ENCODE results near the gene COL6A3. TPM values are rescaled to one million over a fixed set of nuclear protein-coding genes. Genes with fewer than 3 reads are reported as not detected.

The COL6A3 gene
- total RNA-seq, 1 donor from 2014 or later = 0.41 TPM

DNA sequence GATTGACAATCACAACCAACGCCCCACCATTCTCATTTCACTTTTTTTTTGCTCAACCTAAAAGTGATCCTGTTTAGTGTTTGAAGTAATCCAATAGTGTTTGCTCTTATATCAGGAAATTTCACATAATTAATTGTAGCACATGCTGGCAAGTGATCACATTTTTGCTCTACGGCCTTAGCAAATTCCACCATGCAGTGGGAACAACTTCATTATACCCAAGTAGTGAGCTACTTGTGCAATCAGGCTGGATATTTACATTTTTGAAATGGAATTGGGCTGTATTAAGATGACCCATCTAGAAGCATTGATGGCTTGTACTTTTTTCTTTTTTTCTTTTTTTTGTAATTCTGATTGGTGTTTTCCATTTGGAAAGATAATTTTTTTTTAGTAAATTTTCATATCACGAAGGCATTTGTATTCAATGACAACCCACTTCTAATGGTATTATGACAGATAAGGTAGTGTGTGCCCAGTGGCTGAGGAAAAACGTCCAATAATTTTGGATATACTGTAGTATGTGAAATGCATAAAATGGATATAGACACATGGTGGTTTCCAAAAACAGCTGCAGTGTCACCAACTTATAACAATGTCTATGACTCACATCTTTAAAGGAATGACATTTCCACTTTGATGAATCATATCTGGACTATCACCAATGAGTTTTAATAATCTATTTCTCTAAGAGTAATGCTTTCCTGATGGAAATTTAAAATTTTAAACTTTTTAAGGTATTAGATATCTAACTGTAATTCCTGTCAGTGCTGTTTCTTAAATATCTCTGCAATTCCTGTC, 130.6 kb downstream of the COL6A3 start:
- Mint-ChIP-seq H3K9me3 (peaks cover 7% of the 10 kb centered on the region), H3K4me3 (no peak overlapping the region), H3K27ac (no peak overlapping the region), H3K27me3 (ENCODE audit: insufficient read depth, low read depth) (peaks cover 5% of the 10 kb centered on the region), H3K36me3 (no peaks in the 10 kb centered on the region), H3K4me1 (peaks cover 14% of the 10 kb centered on the region)
- no peaks in the 10 kb centered on the region for H3K9me3 ChIP-seq (ENCODE audit: low read depth)
- no peak overlapping the region for H3K9ac ChIP-seq
- H3K4me1 ChIP-seq = no peaks in the 10 kb centered on the region
- no peak overlapping the region for H3K4me2 ChIP-seq
- no peaks in the 10 kb centered on the region for H4K20me1 ChIP-seq (ENCODE audit: low read depth)
- no peak for DNase-seq (ENCODE audit: low spot score)
- H3K27ac ChIP-seq = no peak overlapping the region
- no peaks in the 10 kb centered on the region for H3F3A ChIP-seq (ENCODE audit: low read depth)
- no peak overlapping the region for H2AFZ ChIP-seq (replicated peaks)
- TF ChIP-seq EZH2 (IDR thresholded peaks at IDR 0.05) (no peak), EZH2phosphoT487 (IDR thresholded peaks at IDR 0.05) (no peak)
- TF ChIP-seq, protein P1, sequence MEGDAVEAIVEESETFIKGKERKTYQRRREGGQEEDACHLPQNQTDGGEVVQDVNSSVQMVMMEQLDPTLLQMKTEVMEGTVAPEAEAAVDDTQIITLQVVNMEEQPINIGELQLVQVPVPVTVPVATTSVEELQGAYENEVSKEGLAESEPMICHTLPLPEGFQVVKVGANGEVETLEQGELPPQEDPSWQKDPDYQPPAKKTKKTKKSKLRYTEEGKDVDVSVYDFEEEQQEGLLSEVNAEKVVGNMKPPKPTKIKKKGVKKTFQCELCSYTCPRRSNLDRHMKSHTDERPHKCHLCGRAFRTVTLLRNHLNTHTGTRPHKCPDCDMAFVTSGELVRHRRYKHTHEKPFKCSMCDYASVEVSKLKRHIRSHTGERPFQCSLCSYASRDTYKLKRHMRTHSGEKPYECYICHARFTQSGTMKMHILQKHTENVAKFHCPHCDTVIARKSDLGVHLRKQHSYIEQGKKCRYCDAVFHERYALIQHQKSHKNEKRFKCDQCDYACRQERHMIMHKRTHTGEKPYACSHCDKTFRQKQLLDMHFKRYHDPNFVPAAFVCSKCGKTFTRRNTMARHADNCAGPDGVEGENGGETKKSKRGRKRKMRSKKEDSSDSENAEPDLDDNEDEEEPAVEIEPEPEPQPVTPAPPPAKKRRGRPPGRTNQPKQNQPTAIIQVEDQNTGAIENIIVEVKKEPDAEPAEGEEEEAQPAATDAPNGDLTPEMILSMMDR (IDR thresholded peaks at IDR 0.05) = no peak
- no peaks in the 10 kb centered on the region for H3K79me2 ChIP-seq (ENCODE audit: low read depth)
- no peaks in the 10 kb centered on the region for H3K36me3 ChIP-seq
- H3K27me3 ChIP-seq = no peaks in the 10 kb centered on the region
- H3K4me3 ChIP-seq = no peak overlapping the region

DNA sequence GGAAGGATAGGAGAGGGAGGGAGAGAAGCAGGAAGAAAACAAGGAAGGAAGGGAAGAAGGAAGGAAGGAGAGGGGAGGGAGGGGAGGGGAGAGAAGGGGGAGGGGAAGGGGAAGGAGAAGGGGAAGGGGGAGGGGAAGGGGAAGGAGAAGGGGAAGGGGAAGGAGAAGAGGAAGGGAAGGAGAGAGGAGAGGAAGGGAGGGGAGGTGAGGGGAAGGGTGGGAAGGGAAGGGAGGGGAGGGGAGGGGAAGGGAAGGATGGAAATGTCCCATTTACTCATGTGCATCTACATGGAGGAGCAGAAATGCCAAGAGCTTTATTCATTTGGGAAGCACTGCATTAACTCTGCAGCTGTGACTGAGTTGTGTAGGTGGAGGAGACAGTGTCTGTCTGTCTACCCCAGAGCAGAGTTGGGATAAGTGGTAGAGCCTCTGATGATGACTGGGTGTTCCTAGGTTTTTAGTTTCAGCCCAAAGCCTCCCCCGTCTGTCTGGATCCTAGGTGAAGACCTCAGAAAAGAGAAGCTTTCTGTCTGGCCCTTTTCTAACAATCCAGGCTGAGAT, 131.3 kb downstream of the COL6A3 start:
- no peaks in the 10 kb centered on the region for H3K27me3 ChIP-seq
- peaks cover 7% of the 10 kb centered on the region for H3K9me3 Mint-ChIP-seq
- H3K27ac Mint-ChIP-seq = no peak overlapping the region

DNA sequence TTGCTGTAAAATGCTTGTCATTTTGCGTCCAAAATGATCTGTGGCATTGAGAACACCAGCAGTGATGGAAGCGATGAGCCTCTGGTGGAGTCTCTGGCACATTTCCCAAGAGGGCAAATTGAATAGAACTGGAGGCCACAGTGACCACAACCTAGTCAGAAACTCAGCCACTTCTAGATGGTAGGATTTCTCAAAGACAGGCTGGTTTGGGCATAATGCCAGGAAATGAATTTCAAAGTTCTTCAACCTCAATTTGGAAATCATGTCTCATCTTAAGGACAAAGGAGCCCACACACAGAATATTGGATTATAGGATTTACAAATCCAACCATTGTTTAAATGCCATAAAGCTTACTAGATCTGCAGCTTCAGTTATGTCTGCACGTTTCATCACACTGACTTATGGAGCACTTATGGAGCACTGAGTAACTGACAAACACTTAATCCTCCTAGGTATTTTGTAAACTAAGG, 132.1 kb downstream of the COL6A3 start:
- no peaks in the 10 kb centered on the region for H3K79me2 ChIP-seq (ENCODE audit: low read depth)
- H3F3A ChIP-seq (ENCODE audit: low read depth) = no peaks in the 10 kb centered on the region
- H3K9ac ChIP-seq = no peak overlapping the region
- Mint-ChIP-seq H3K4me1 (peaks cover 14% of the 10 kb centered on the region), H3K36me3 (no peaks in the 10 kb centered on the region), H3K4me3 (no peak overlapping the region), H3K27ac (no peak overlapping the region), H3K27me3 (ENCODE audit: insufficient read depth, low read depth) (peaks cover 5% of the 10 kb centered on the region), H3K9me3 (peaks cover 7% of the 10 kb centered on the region)
- no peaks in the 10 kb centered on the region for H3K9me3 ChIP-seq (ENCODE audit: low read depth)
- H2AFZ ChIP-seq (replicated peaks) = no peak overlapping the region
- no peak overlapping the region for H3K27ac ChIP-seq
- no peak for TF ChIP-seq EZH2 (IDR thresholded peaks at IDR 0.05)
- TF ChIP-seq, protein P1 (IDR thresholded peaks at IDR 0.05) = no peak
- no peak for TF ChIP-seq EZH2phosphoT487 (IDR thresholded peaks at IDR 0.05)
- H3K4me1 ChIP-seq = no peaks in the 10 kb centered on the region
- no peaks in the 10 kb centered on the region for H4K20me1 ChIP-seq (ENCODE audit: low read depth)
- H3K36me3 ChIP-seq = no peaks in the 10 kb centered on the region
- H3K27me3 ChIP-seq = no peaks in the 10 kb centered on the region
- no peak overlapping the region for H3K4me2 ChIP-seq
- DNase-seq (ENCODE audit: low spot score) = no peak
- H3K4me3 ChIP-seq = no peak overlapping the region

More for the DNA sequence above, 131.3 kb downstream of the COL6A3 start:
- Histone ChIP-seq H4K20me1 (ENCODE audit: low read depth) (no peaks in the 10 kb centered on the region), H3K9ac (no peak overlapping the region), H3K4me2 (no peak overlapping the region), H3K4me1 (no peaks in the 10 kb centered on the region), H3K27ac (no peak overlapping the region), H3K79me2 (ENCODE audit: low read depth) (no peaks in the 10 kb centered on the region), H3F3A (ENCODE audit: low read depth) (no peaks in the 10 kb centered on the region), H3K9me3 (ENCODE audit: low read depth) (no peaks in the 10 kb centered on the region), H3K4me3 (no peak overlapping the region), H2AFZ (replicated peaks) (no peak overlapping the region), H3K36me3 (no peaks in the 10 kb centered on the region)
- H3K36me3 Mint-ChIP-seq = no peaks in the 10 kb centered on the region
- no peak overlapping the region for H3K4me3 Mint-ChIP-seq
- TF ChIP-seq EZH2phosphoT487 (IDR thresholded peaks at IDR 0.05) (no peak), EZH2 (IDR thresholded peaks at IDR 0.05) (no peak)
- TF ChIP-seq, protein P1 (IDR thresholded peaks at IDR 0.05) = no peak
- H3K4me1 Mint-ChIP-seq = peaks cover 14% of the 10 kb centered on the region
- no peak for DNase-seq (ENCODE audit: low spot score)
- peaks cover 5% of the 10 kb centered on the region for H3K27me3 Mint-ChIP-seq (ENCODE audit: insufficient read depth, low read depth)

Data from neural progenitor cell (in vitro differentiated cells).